ENCODE results near the gene KANSL2. TPM values are rescaled to one million over a fixed set of nuclear protein-coding genes. Genes with fewer than 3 reads are reported as not detected.

Gene KANSL2
- total RNA-seq, 1 experiment from 2014 or later, result 56.6 TPM

GRCh38 chr12:48716168-48716492 is 34.1 kb upstream of the KANSL2 start:
- no peak overlapping the region for H2BK12ac ChIP-seq (ENCODE audit: insufficient read length, low read depth, low read length)
- no peak overlapping the region for H2BK5ac ChIP-seq (ENCODE audit: insufficient read length, low read length)
- H3K79me1 ChIP-seq (ENCODE audit: insufficient read depth, low read depth, low read length, poor library complexity, severe bottlenecking), result no peaks in the 10 kb centered on the region
- H3K14ac ChIP-seq (ENCODE audit: insufficient read depth, low read length), result peak overlapping the region; percentile 94
- H3K23me2 ChIP-seq (ENCODE audit: insufficient read length, low read depth, low read length, poor library complexity, severe bottlenecking), result peaks cover 4% of the 10 kb centered on the region
- Mint-ChIP-seq H3K4me3 (peak overlapping the region; percentile 88 to 97), H3K27ac (peak overlapping the region; percentile 96 to 100 (median 99)), H3K27me3 (ENCODE audit: low read depth) (peaks cover 2% of the 10 kb centered on the region; the same call in 1 of the 2 replicates), H3K9me3 (peaks cover 16 to 21% of the 10 kb centered on the region in 2 experiments), H3K4me1 (peaks cover 9 to 11% of the 10 kb centered on the region in 2 experiments), H3K36me3 (ENCODE audit: insufficient read depth in 1 of 3, low read depth in 3 of 3) (peaks cover 35 to 51% (median 50%) of the 10 kb centered on the region in 3 experiments)
- H4K91ac ChIP-seq (ENCODE audit: insufficient read length, low read depth, low read length), result no peak overlapping the region
- no peak overlapping the region for H2AK5ac ChIP-seq (ENCODE audit: insufficient read length, low read length)
- H3K9me3 ChIP-seq (ENCODE audit: control insufficient read depth, low read depth, low read length), result no peaks in the 10 kb centered on the region
- no peak overlapping the region for H3K4ac ChIP-seq (ENCODE audit: low read depth, low read length)
- peak overlapping the region; percentile 95 for H3K9ac ChIP-seq (ENCODE audit: extremely low read depth, insufficient read length, low read length)
- no peaks in the 10 kb centered on the region for H4K20me1 ChIP-seq (ENCODE audit: control insufficient read depth, insufficient read depth, insufficient read length)
- no peak overlapping the region for H2BK120ac ChIP-seq (ENCODE audit: low read depth, low read length, poor library complexity, severe bottlenecking)
- peaks cover 15% of the 10 kb centered on the region; the same call in 1 of the 2 replicates for H3K79me2 ChIP-seq (ENCODE audit: insufficient read depth, low read length)
- no peak overlapping the region for H2BK15ac ChIP-seq (ENCODE audit: low read depth, low read length)
- H2BK20ac ChIP-seq (ENCODE audit: low read depth, low read length, poor library complexity, severe bottlenecking), result no peak overlapping the region
- no peak overlapping the region for H2AFZ ChIP-seq (ENCODE audit: low read length)
- H4K8ac ChIP-seq (replicated peaks; ENCODE audit: insufficient read length, low read depth, low read length), result no peak overlapping the region
- peak overlapping the region; percentile 92 for H3K4me2 ChIP-seq (ENCODE audit: insufficient read depth, insufficient read length, low read length)
- TF ChIP-seq, protein P1, sequence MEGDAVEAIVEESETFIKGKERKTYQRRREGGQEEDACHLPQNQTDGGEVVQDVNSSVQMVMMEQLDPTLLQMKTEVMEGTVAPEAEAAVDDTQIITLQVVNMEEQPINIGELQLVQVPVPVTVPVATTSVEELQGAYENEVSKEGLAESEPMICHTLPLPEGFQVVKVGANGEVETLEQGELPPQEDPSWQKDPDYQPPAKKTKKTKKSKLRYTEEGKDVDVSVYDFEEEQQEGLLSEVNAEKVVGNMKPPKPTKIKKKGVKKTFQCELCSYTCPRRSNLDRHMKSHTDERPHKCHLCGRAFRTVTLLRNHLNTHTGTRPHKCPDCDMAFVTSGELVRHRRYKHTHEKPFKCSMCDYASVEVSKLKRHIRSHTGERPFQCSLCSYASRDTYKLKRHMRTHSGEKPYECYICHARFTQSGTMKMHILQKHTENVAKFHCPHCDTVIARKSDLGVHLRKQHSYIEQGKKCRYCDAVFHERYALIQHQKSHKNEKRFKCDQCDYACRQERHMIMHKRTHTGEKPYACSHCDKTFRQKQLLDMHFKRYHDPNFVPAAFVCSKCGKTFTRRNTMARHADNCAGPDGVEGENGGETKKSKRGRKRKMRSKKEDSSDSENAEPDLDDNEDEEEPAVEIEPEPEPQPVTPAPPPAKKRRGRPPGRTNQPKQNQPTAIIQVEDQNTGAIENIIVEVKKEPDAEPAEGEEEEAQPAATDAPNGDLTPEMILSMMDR (conservative IDR thresholded peaks at IDR 0.05), result no peak
- DNase-seq, result no peak
- no peak overlapping the region for H3K56ac ChIP-seq (ENCODE audit: insufficient read length, low read depth, low read length)
- no peak overlapping the region for H3K18ac ChIP-seq (ENCODE audit: insufficient read length, low read depth, low read length)
- no CpG with 5 or more reads among the region's 17 CpGs for WGBS (ENCODE audit: extremely low coverage, insufficient read length, low lambda C conversion rate)
- no peak overlapping the region for H3T11ph ChIP-seq (ENCODE audit: low read length)
- no peaks in the 10 kb centered on the region for H3K27me3 ChIP-seq (ENCODE audit: insufficient read depth, low read length)
- H4K5ac ChIP-seq (ENCODE audit: insufficient read length, low read depth, low read length), result peak overlapping the region; percentile 28
- no peaks in the 10 kb centered on the region; the same call in 1 of the 2 replicates for H3K4me1 ChIP-seq (ENCODE audit: insufficient read depth, low read length)
- H3K23ac ChIP-seq (ENCODE audit: insufficient read length, low read depth, low read length), result no peak overlapping the region
- peak overlapping the region; percentile 87 for H3K27ac ChIP-seq (ENCODE audit: insufficient read length, low read depth, low read length)

Measured in H9 (cell line).